K562 (cell line): ENCODE results near the gene STIM1. TPM values are rescaled to one million over a fixed set of nuclear protein-coding genes. Genes with fewer than 3 reads are reported as not detected.

Experiments used
- ATAC-seq: fragments of 200-7000 bp; cut with Tn5 transposase; 3 replicates; pipeline ENCODE4 v1.9.1; 2020; ENCODE audit warnings: moderate library complexity
- BruUV-seq: library from RNA; stranded (reverse); fragments of 400-500 nt; replicated peaks from 2 replicates; lab custom pipeline; 2021; lab: Mats Ljungman, UMichigan
- CTCF ChIA-PET: fragments of 300-600 bp; formaldehyde crosslinking; extraction: SDS; loops from one replicate; lab custom pipeline; 2021; ENCODE audit warnings: low intra/inter-chr PET ratio; lab: Yijun Ruan, JAX
- POLR2A ChIA-PET: fragments of 300-600, 350-650 bp; sonication (Branson Sonifier 250); formaldehyde crosslinking; extraction: SDS; loops from one replicate; lab custom pipeline; 2021; ENCODE audit warnings: antibody characterized with exemption, inconsistent platforms; lab: Yijun Ruan, JAX
- DNase-seq, 4 experiments: peaks; one replicate each; pipeline versions ENCODE4 v3.0.0 to v3.0.0-alpha.2; 2011 to 2018; ENCODE audit warnings: low spot score in 3 of 4, mixed read lengths in 3 of 4; ENCODE audit errors: extremely low read depth in 1 of 4
- FAIRE-seq: peaks from 2 replicates; lab custom pipeline; 2011; peaks lifted over from hg19 to GRCh38; lab: Jason Lieb, UNC
- H2AFZ ChIP-seq: 2 replicates; pipeline ENCODE4 v1.6.0; 2011; ENCODE audit warnings: low read depth, low read length, control low read depth, inconsistent platforms
- H3K27ac ChIP-seq: fragments of 200-600 bp; 3 replicates; pipeline ENCODE4 v1.8.0; 2011; ENCODE audit warnings: low read depth, mild to moderate bottlenecking, control low read depth, inconsistent platforms, low read length, moderate library complexity, mixed read lengths; ENCODE audit errors: extremely low read depth
- H3K27me3 ChIP-seq, 2 experiments: fragments of 300-600 bp in 1 of 2; 2 replicates in 1 of 2; 3 replicates in 1 of 2; pipeline versions ENCODE4 v1.6.0 to v1.8.0; 2011; ENCODE audit warnings: inconsistent platforms in 2 of 2, low read length in 2 of 2, mild to moderate bottlenecking in 1 of 2, mixed read lengths in 1 of 2, moderate library complexity in 1 of 2; ENCODE audit not compliant: control insufficient read depth in 2 of 2, insufficient read depth in 2 of 2
- H3K36me3 ChIP-seq: fragments of 300-600 bp; 3 replicates; pipeline ENCODE4 v1.8.0; 2011; ENCODE audit warnings: mild to moderate bottlenecking, low read length, inconsistent platforms; ENCODE audit not compliant: control insufficient read depth, insufficient read depth
- H3K4me1 ChIP-seq, 2 experiments: fragments of 200-600 bp in 1 of 2; replicated peaks in 1 of 2; 2 replicates in 1 of 2; 3 replicates in 1 of 2; pipeline versions ENCODE4 v1.5.1 to v1.8.0; 2011; ENCODE audit warnings: inconsistent platforms in 2 of 2, low read length in 2 of 2, mild to moderate bottlenecking in 1 of 2, mixed read lengths in 1 of 2, moderate library complexity in 1 of 2; ENCODE audit not compliant: control insufficient read depth in 2 of 2, insufficient read depth in 2 of 2
- H3K4me2 ChIP-seq: 2 replicates; pipeline ENCODE4 v1.6.1; 2011; ENCODE audit warnings: low read length, control low read depth, inconsistent platforms, mixed read lengths; ENCODE audit not compliant: insufficient read depth
- H3K4me3 ChIP-seq: fragments of 200-600 bp; sonication (generic), shearing (Covaris generic); 2 replicates; pipeline ENCODE4 v1.5.1; 2016; ENCODE audit warnings: control low read depth, inconsistent platforms
- H3K79me2 ChIP-seq: fragments of 200-600 bp; 3 replicates; pipeline ENCODE4 v1.8.0; 2011; ENCODE audit warnings: low read length, inconsistent platforms; ENCODE audit not compliant: control insufficient read depth, insufficient read depth
- H3K9ac ChIP-seq, 2 experiments: 2 replicates each; pipeline versions ENCODE4 v1.6.0 to v1.6.1; 2011; ENCODE audit warnings: low read depth in 2 of 2, low read length in 2 of 2, control low read depth in 1 of 2, inconsistent platforms in 1 of 2, mild to moderate bottlenecking in 1 of 2, mixed read lengths in 1 of 2; ENCODE audit not compliant: insufficient read depth in 1 of 2
- H3K9me1 ChIP-seq: one replicate; pipeline ENCODE4 v1.6.0; 2011; ENCODE audit warnings: inconsistent platforms, mild to moderate bottlenecking, low read length, moderate library complexity; ENCODE audit not compliant: control insufficient read depth, insufficient read depth
- H3K9me3 ChIP-seq: replicated peaks from 2 replicates; pipeline ENCODE4 v1.5.1; 2011; ENCODE audit warnings: low read depth, low read length, inconsistent platforms; ENCODE audit not compliant: control insufficient read depth, insufficient read depth
- H4K20me1 ChIP-seq: replicated peaks from 2 replicates; pipeline ENCODE4 v1.6.1; 2011; ENCODE audit warnings: low read length, inconsistent platforms, mixed read lengths; ENCODE audit not compliant: control insufficient read depth, insufficient read depth
- FOSL1 ChIP-seq: fragments of 200-800 bp; sonication (Bioruptor generic); conservative IDR thresholded peaks from 2 replicates; pipeline ENCODE4 v1.6.1; 2016; ENCODE audit warnings: missing genetic modification characterization, missing compliant biosample characterization
- HDAC3 ChIP-seq: fragments of 450-650 bp; IDR thresholded peaks from 2 replicates; pipeline ENCODE4 v1.6.1; 2018; ENCODE audit warnings: borderline replicate concordance, mild to moderate bottlenecking, moderate library complexity; ENCODE audit not compliant: partially characterized antibody
- RBM25 ChIP-seq: fragments of 200-400 bp; formaldehyde crosslinking; IDR thresholded peaks from 2 replicates; pipeline ENCODE4 v1.6.1; 2018; ENCODE audit warnings: low read length, low read depth, moderate library complexity; ENCODE audit not compliant: severe bottlenecking
- STAT5A ChIP-seq: IDR thresholded peaks from 2 replicates; pipeline ENCODE4 v1.6.1; 2012; ENCODE audit warnings: low read length, inconsistent platforms, borderline replicate concordance
- ZBTB9 ChIP-seq: fragments of 450-650 bp; formaldehyde crosslinking; IDR thresholded peaks from 2 replicates; pipeline ENCODE4 v1.4.0; 2020; ENCODE audit warnings: mild to moderate bottlenecking, moderate library complexity
- ZFP36 ChIP-seq: fragments of 150-350 bp; IDR thresholded peaks from 2 replicates; pipeline ENCODE4 v1.6.1; 2018; ENCODE audit warnings: low read length, low read depth; ENCODE audit not compliant: partially characterized antibody
- ZNF431 ChIP-seq: sonication (generic); formaldehyde crosslinking; IDR thresholded peaks from 2 replicates; pipeline ENCODE4 v1.8.0; 2022; ENCODE audit warnings: mild to moderate bottlenecking, missing genetic modification reagents
- WGBS: fragments of 100-300 bp; shearing (Covaris generic); methylation state at CpG from one replicate; pipeline ENCODE4 v1.1.6; 2016; ENCODE audit warnings: low coverage, mixed read lengths; ENCODE audit not compliant: insufficient coverage; ENCODE audit errors: missing lambda C conversion rate; 5-methylcytosine and 5-hydroxymethylcytosine counted together
- in situ Hi-C: fragments of 300-500 bp; cut with MboI; formaldehyde crosslinking; loops from 4 replicates; pipeline ENCODE4 v1.15.0; 2018; ENCODE audit warnings: inconsistent platforms, mixed read lengths
- intact Hi-C: fragments of 100-400 bp; cut with micrococcal nuclease; formaldehyde crosslinking; loops from 2 replicates; pipeline ENCODE4 v1.14.2; 2022
- polyA plus RNA-seq, 8 experiments: library from polyadenylated mRNA; depleted of rRNA in 4 of 8; stranded (reverse) in 5 of 8; unstranded in 3 of 8; fragments of >200 nt; fragmentation: Nextera tagmentation in 2 of 8; fragmentation: Illumina TruSeq in 1 of 8; extraction: Ambion mirVana in 2 of 8; extraction: Trizol in 1 of 8; gene quantifications; 2 replicates each; pipeline versions ENCODE4 v1.2.1 to v1.2.3, GENCODE V29; 2011 to 2014; ENCODE audit warnings: inconsistent platforms in 1 of 8, missing spikeins in 1 of 8
- total RNA-seq, 7 experiments: library from RNA; depleted of rRNA in 6 of 7; stranded (reverse); fragments of >200 nt in 6 of 7; fragmentation: Illumina TruSeq in 2 of 7; extraction: Trizol in 2 of 7; gene quantifications; 2 replicates each; pipeline versions ENCODE4 v1.2.1 to v1.2.3, GENCODE V29; 2011 to 2021; ENCODE audit warnings: low replicate concordance in 1 of 7

STIM1 gene
- total and polyA plus RNA-seq, 9 of the 15 experiments (the other 6 are each of a cell fraction or from before 2014, with no cell fraction given), result 7.7 to 50.5 (median 22.5) TPM

GRCh38 chr11:3946455-3947017 lies 91.1 kb downstream of the STIM1 start:
- Histone ChIP-seq H3K79me2 (peaks cover 15% of the 10 kb centered on the region), H2AFZ (no peak overlapping the region), H3K4me3 (no peak overlapping the region), H3K9ac (no peak overlapping the region), H3K27ac (no peak overlapping the region), H3K4me1 (peaks cover 9 to 35% of the 10 kb centered on the region in 2 experiments; a peak in 4 of 5 replicates), H4K20me1 (peaks cover 4% of the 10 kb centered on the region; the same call in 1 of the 2 replicates), H3K36me3 (peaks cover 2% of the 10 kb centered on the region; the same call in 1 of the 3 replicates), H3K27me3 (no peaks in the 10 kb centered on the region)
- no peak for ATAC-seq
- CTCF ChIA-PET, result no interaction called here
- WGBS, result 69% methylated on average over 2 of the region's 2 CpGs
- no peak for DNase-seq
- TF ChIP-seq STAT5A, result no peak
- no peak for TF ChIP-seq FOSL1 (tag)
- TF ChIP-seq ZNF431 (CRISPR knock-in tag), result no peak
- no peak for TF ChIP-seq HDAC3
- peak; percentile 2 for TF ChIP-seq RBM25
- no peak for TF ChIP-seq ZBTB9 (CRISPR knock-in tag)
- TF ChIP-seq ZFP36, result peak; percentile 22
- TF ChIP-seq, all 486 proteins: peak for 2
- Histone ChIP-seq H3K4me2 (no peak overlapping the region), H3K9me3 (no peaks in the 10 kb centered on the region), H3K9me1 (peaks cover 6% of the 10 kb centered on the region)
- BruUV-seq, result no TSS peak
- intact Hi-C loops, result no loop called here
- POLR2A ChIA-PET, result no interaction called here
- in situ Hi-C loops, result no loop called here
- no peak for FAIRE-seq
